Retinal pigment epithelial cell (primary cell): Measurements from ENCODE around the gene SLC7A10.
A peak's percentile ranks its signal among the peaks of the same experiment; 100 is the strongest.

ENCODE experiments used
- DNase-seq: peaks from one replicate; pipeline ENCODE4 v3.0.0-alpha.2; 2010; ENCODE audit warnings: low read depth
- H3K4me3 ChIP-seq: 2 replicates; pipeline ENCODE4 v1.5.1; 2011; ENCODE audit warnings: mild to moderate bottlenecking, low read length, control low read depth, moderate library complexity
- CTCF ChIP-seq: conservative IDR thresholded peaks from 2 replicates; pipeline ENCODE4 v1.5.1; 2011; ENCODE audit warnings: low read depth, low read length, control low read depth, inconsistent platforms

The SLC7A10 gene

GRCh38 chr19:33225458-33225926 is at the start of gene SLC7A10:
Gene SLC7A10, minus strand, starts transcription at chr19:33225850. Its CDS starts 147 bp downstream, at chr19:33225703.
- TF ChIP-seq CTCF, result no peak
- H3K4me3 ChIP-seq, result peak within 1 kb of the TSS; percentile 17
- DNase-seq, result no peak

GRCh38 chr19:33274663-33275558 is 49.3 kb upstream of the SLC7A10 start:
- no peak for TF ChIP-seq CTCF
- DNase-seq, result no peak
- no peak overlapping the region for H3K4me3 ChIP-seq

- peak; percentile 20 for DNase-seq
- TF ChIP-seq CTCF, result no peak
- no peak overlapping the region for H3K4me3 ChIP-seq
Observed at GRCh38 chr19:33273881-33274662, 48.4 kb upstream of the SLC7A10 start.

GRCh38 chr19:33273065-33273736 is 47.6 kb upstream of the SLC7A10 start:
- DNase-seq, result no peak
- TF ChIP-seq CTCF, result no peak
- H3K4me3 ChIP-seq, result no peak overlapping the region

- H3K4me3 ChIP-seq, result no peak overlapping the region
- TF ChIP-seq CTCF, result no peak
- DNase-seq, result no peak
Observed at GRCh38 chr19:33271246-33272021, 45.8 kb upstream of the SLC7A10 start.

- H3K4me3 ChIP-seq, result no peak overlapping the region
- no peak for TF ChIP-seq CTCF
- DNase-seq, result no peak
Observed at GRCh38 chr19:33270769-33271168, 45.1 kb upstream of the SLC7A10 start.
